ENCODE results near the gene CRYZ. TPM values are rescaled to one million over a fixed set of nuclear protein-coding genes. Genes with fewer than 3 reads are reported as not detected.

The CRYZ gene
- polyA plus RNA-seq, 1 of the 3 experiments (the other 2 are of a cell fraction): 57.2 TPM

GRCh38 chr1:74699331-74699730 lies 33.5 kb downstream of the CRYZ start:
- TF ChIP-seq FOXJ3 (CRISPR knock-in tag; IDR thresholded peaks at IDR 0.05): no peak
- Histone ChIP-seq H3K36me3 (replicated peaks in 1 of 2; ENCODE audit: control insufficient read depth in 1 of 2, insufficient read depth in 2 of 2, low read length in 1 of 2) (peaks cover 6 to 11% of the 10 kb centered on the region in 2 experiments), H3K27ac (ENCODE audit: low read depth in 2 of 2, low read length in 1 of 2) (no peak overlapping the region), H3K9me2 (no peaks in the 10 kb centered on the region), H3K4me3 (ENCODE audit: low read depth in 2 of 2, low read length in 1 of 2) (no peak overlapping the region), H3K9ac (no peak overlapping the region), H3K27me3 (ENCODE audit: insufficient read depth) (no peaks in the 10 kb centered on the region), H3K79me2 (ENCODE audit: insufficient read depth) (no peaks in the 10 kb centered on the region), H4K20me1 (ENCODE audit: insufficient read depth) (no peaks in the 10 kb centered on the region), H3F3A (replicated peaks; ENCODE audit: insufficient read depth) (no peaks in the 10 kb centered on the region), H2AFZ (ENCODE audit: low read depth) (no peak overlapping the region), H3K4me1 (ENCODE audit: control insufficient read depth in 1 of 2, insufficient read depth in 2 of 2, low read depth in 1 of 2, low read length in 1 of 2) (no peaks in the 10 kb centered on the region; a peak in 1 of 4 replicates), H3K4me2 (no peak overlapping the region), H3K9me3 (no peaks in the 10 kb centered on the region)
- POLR2A ChIA-PET: no interaction called here
- DNase-seq: no peak
- CTCF ChIA-PET: interaction anchor here (2.4 kb wide), 1 partner anchor 10 kb away, joined by 7 read pairs; no protein-coding TSS in a partner anchor

GRCh38 chr1:74697832-74698231 lies 35.0 kb downstream of the CRYZ start:
- H3K36me3 ChIP-seq (replicated peaks in 1 of 2; ENCODE audit: control insufficient read depth in 1 of 2, insufficient read depth in 2 of 2, low read length in 1 of 2): no peaks in the 10 kb centered on the region
- TF ChIP-seq MXI1 (IDR thresholded peaks at IDR 0.05; ENCODE audit: low read depth, low read length) (no peak), MAX (IDR thresholded peaks at IDR 0.05; ENCODE audit: low read depth) (no peak), NRF1 (IDR thresholded peaks at IDR 0.05; ENCODE audit: low read depth, low read length) (no peak), GABPA (IDR thresholded peaks at IDR 0.05; ENCODE audit: low read depth) (no peak), EZH2phosphoT487 (IDR thresholded peaks at IDR 0.05; ENCODE audit: borderline replicate concordance, low read depth) (no peak), ZBTB33 (IDR thresholded peaks at IDR 0.05; ENCODE audit: borderline replicate concordance, low read depth) (no peak), JUND (IDR thresholded peaks at IDR 0.05) (no peak), YY1 (IDR thresholded peaks at IDR 0.05; ENCODE audit: low read depth) (no peak), SIN3A (IDR thresholded peaks at IDR 0.05; ENCODE audit: borderline replicate concordance, low read depth, low read length) (no peak), FOXM1 (IDR thresholded peaks at IDR 0.05; ENCODE audit: low read depth) (no peak), CHD2 (IDR thresholded peaks at IDR 0.05; ENCODE audit: low read length, partially characterized antibody) (no peak), RXRA (IDR thresholded peaks at IDR 0.05; ENCODE audit: borderline replicate concordance, low read depth) (no peak), EP300 (IDR thresholded peaks at IDR 0.05; ENCODE audit: borderline replicate concordance in 1 of 2, low read depth in 1 of 2, low read length in 1 of 2) (no peak), PBX3 (IDR thresholded peaks at IDR 0.05) (no peak), FOXJ3 (CRISPR knock-in tag; IDR thresholded peaks at IDR 0.05) (no peak)
- no peak for DNase-seq
- H2AFZ ChIP-seq (ENCODE audit: low read depth): no peak overlapping the region
- no peaks in the 10 kb centered on the region for H3F3A ChIP-seq (replicated peaks; ENCODE audit: insufficient read depth)
- H3K9ac ChIP-seq: no peak overlapping the region
- no peaks in the 10 kb centered on the region for H3K79me2 ChIP-seq (ENCODE audit: insufficient read depth)
- ChIA-PET POLR2A (no interaction called here), CTCF (interaction anchor here (2.4 kb wide), 1 partner anchor 8 kb away, joined by 7 read pairs; no protein-coding TSS in a partner anchor)
- no peaks in the 10 kb centered on the region for H3K9me2 ChIP-seq
- H3K4me3 ChIP-seq (ENCODE audit: low read depth in 2 of 2, low read length in 1 of 2): no peak overlapping the region
- WGBS (ENCODE audit: low lambda C conversion rate): 34% methylated on average over 2 of the region's 2 CpGs
- no peak overlapping the region for H3K27ac ChIP-seq (ENCODE audit: low read depth in 2 of 2, low read length in 1 of 2)
- H4K20me1 ChIP-seq (ENCODE audit: insufficient read depth): no peaks in the 10 kb centered on the region
- H3K27me3 ChIP-seq (ENCODE audit: insufficient read depth): no peaks in the 10 kb centered on the region
- no peaks in the 10 kb centered on the region for H3K9me3 ChIP-seq
- no peaks in the 10 kb centered on the region; a peak in 1 of 4 replicates for H3K4me1 ChIP-seq (ENCODE audit: control insufficient read depth in 1 of 2, insufficient read depth in 2 of 2, low read depth in 1 of 2, low read length in 1 of 2)
- no peak overlapping the region for H3K4me2 ChIP-seq
